Measurements from ENCODE around the gene SEC14L3.

The SEC14L3 gene

GRCh38 chr22:30511911-30512310 is 40.1 kb upstream of the SEC14L3 start:
- in situ Hi-C loops (cut with MboI; ENCODE audit: low sequenced_read_pairs, unreplicated experiment), result no loop called here
- DNase-seq (ENCODE audit: low spot score), result no peak
- TF ChIP-seq CTCF (IDR thresholded peaks at IDR 0.05; ENCODE audit: borderline replicate concordance, control extremely low read depth, extremely low read depth, insufficient read depth, missing control alignments), result no peak

- TF ChIP-seq CTCF (IDR thresholded peaks at IDR 0.05; ENCODE audit: borderline replicate concordance, control extremely low read depth, extremely low read depth, insufficient read depth, missing control alignments), result no peak
- DNase-seq (ENCODE audit: low spot score), result no peak
- in situ Hi-C loops (cut with MboI; ENCODE audit: low sequenced_read_pairs, unreplicated experiment), result no loop called here
Measured at GRCh38 chr22:30511109-30511508, 39.3 kb upstream of the SEC14L3 start.

GRCh38 chr22:30508216-30508615 is 36.4 kb upstream of the SEC14L3 start:
- DNase-seq (ENCODE audit: low spot score), result no peak
- TF ChIP-seq CTCF (IDR thresholded peaks at IDR 0.05; ENCODE audit: borderline replicate concordance, control extremely low read depth, extremely low read depth, insufficient read depth, missing control alignments), result no peak
- in situ Hi-C loops (cut with MboI; ENCODE audit: low sequenced_read_pairs, unreplicated experiment), result no loop called here

GRCh38 chr22:30507670-30508069 is 35.9 kb upstream of the SEC14L3 start:
- TF ChIP-seq CTCF (IDR thresholded peaks at IDR 0.05; ENCODE audit: borderline replicate concordance, control extremely low read depth, extremely low read depth, insufficient read depth, missing control alignments), result no peak
- in situ Hi-C loops (cut with MboI; ENCODE audit: low sequenced_read_pairs, unreplicated experiment), result no loop called here
- no peak for DNase-seq (ENCODE audit: low spot score)

GRCh38 chr22:30506507-30506968 is 34.7 kb upstream of the SEC14L3 start:
- DNase-seq (ENCODE audit: low spot score), result no peak
- no peak for TF ChIP-seq CTCF (IDR thresholded peaks at IDR 0.05; ENCODE audit: borderline replicate concordance, control extremely low read depth, extremely low read depth, insufficient read depth, missing control alignments)
- in situ Hi-C loops (cut with MboI; ENCODE audit: low sequenced_read_pairs, unreplicated experiment), result no loop called here

- TF ChIP-seq CTCF (IDR thresholded peaks at IDR 0.05; ENCODE audit: borderline replicate concordance, control extremely low read depth, extremely low read depth, insufficient read depth, missing control alignments), result no peak
- DNase-seq (ENCODE audit: low spot score), result no peak
- in situ Hi-C loops (cut with MboI; ENCODE audit: low sequenced_read_pairs, unreplicated experiment), result no loop called here
Measured at GRCh38 chr22:30503551-30503950, 31.7 kb upstream of the SEC14L3 start.

GRCh38 chr22:30502911-30503310 is 31.1 kb upstream of the SEC14L3 start:
- no peak for DNase-seq (ENCODE audit: low spot score)
- in situ Hi-C loops (cut with MboI; ENCODE audit: low sequenced_read_pairs, unreplicated experiment), result no loop called here
- TF ChIP-seq CTCF (IDR thresholded peaks at IDR 0.05; ENCODE audit: borderline replicate concordance, control extremely low read depth, extremely low read depth, insufficient read depth, missing control alignments), result no peak
